ENCODE measurements around the gene HSPA12A.
A peak's percentile ranks its signal among the peaks of the same experiment; 100 is the strongest.

The HSPA12A gene

GRCh38 chr10:116742367-116743265 is at the start of gene HSPA12A:
TSS of gene HSPA12A (minus strand) at chr10:116742566. CDS start at chr10:116742469, 97 bp downstream.
- Histone ChIP-seq H3K36me3 (ENCODE audit: insufficient read depth, low read length) (no peaks in the 10 kb centered on the region), H3K4me3 (peak within 1 kb of the TSS; percentile 74), H3K9me3 (ENCODE audit: low read depth, low read length) (no peaks in the 10 kb centered on the region), H3K27ac (no peak within 1 kb of the TSS), H3K9ac (ENCODE audit: insufficient read length) (peak within 1 kb of the TSS; percentile 55)
- TF ChIP-seq POLR2AphosphoS5 (IDR thresholded peaks at IDR 0.05; ENCODE audit: borderline replicate concordance, low read depth, low read length) (no peak), EZH2 (IDR thresholded peaks at IDR 0.05) (no peak), FOXP2 (optimal IDR thresholded peaks at IDR 0.05; ENCODE audit: control extremely low read depth, extremely low read length, insufficient read depth) (no peak)
- DNase-seq (ENCODE audit: low read depth, low spot score) = no peak

GRCh38 chr10:116791241-116791640 is 48.9 kb upstream of the HSPA12A start:
- no peak overlapping the region for H3K9ac ChIP-seq (ENCODE audit: insufficient read length)
- H3K27ac ChIP-seq = no peak overlapping the region
- H3K36me3 ChIP-seq (ENCODE audit: insufficient read depth, low read length) = no peaks in the 10 kb centered on the region
- no peak overlapping the region for H3K4me3 ChIP-seq
- no peak for DNase-seq (ENCODE audit: low read depth, low spot score)
- TF ChIP-seq FOXP2 (optimal IDR thresholded peaks at IDR 0.05; ENCODE audit: control extremely low read depth, extremely low read length, insufficient read depth) (no peak), EZH2 (IDR thresholded peaks at IDR 0.05) (no peak), POLR2AphosphoS5 (IDR thresholded peaks at IDR 0.05; ENCODE audit: borderline replicate concordance, low read depth, low read length) (no peak)
- H3K9me3 ChIP-seq (ENCODE audit: low read depth, low read length) = no peaks in the 10 kb centered on the region

GRCh38 chr10:116787893-116788665 is 45.7 kb upstream of the HSPA12A start:
- Histone ChIP-seq H3K9me3 (ENCODE audit: low read depth, low read length) (no peaks in the 10 kb centered on the region), H3K36me3 (ENCODE audit: insufficient read depth, low read length) (no peaks in the 10 kb centered on the region), H3K4me3 (peak overlapping the region; percentile 61), H3K9ac (ENCODE audit: insufficient read length) (no peak overlapping the region), H3K27ac (no peak overlapping the region)
- no peak for DNase-seq (ENCODE audit: low read depth, low spot score)
- TF ChIP-seq FOXP2 (optimal IDR thresholded peaks at IDR 0.05; ENCODE audit: control extremely low read depth, extremely low read length, insufficient read depth) (no peak), EZH2 (IDR thresholded peaks at IDR 0.05) (no peak), POLR2AphosphoS5 (IDR thresholded peaks at IDR 0.05; ENCODE audit: borderline replicate concordance, low read depth, low read length) (no peak)

DNA sequence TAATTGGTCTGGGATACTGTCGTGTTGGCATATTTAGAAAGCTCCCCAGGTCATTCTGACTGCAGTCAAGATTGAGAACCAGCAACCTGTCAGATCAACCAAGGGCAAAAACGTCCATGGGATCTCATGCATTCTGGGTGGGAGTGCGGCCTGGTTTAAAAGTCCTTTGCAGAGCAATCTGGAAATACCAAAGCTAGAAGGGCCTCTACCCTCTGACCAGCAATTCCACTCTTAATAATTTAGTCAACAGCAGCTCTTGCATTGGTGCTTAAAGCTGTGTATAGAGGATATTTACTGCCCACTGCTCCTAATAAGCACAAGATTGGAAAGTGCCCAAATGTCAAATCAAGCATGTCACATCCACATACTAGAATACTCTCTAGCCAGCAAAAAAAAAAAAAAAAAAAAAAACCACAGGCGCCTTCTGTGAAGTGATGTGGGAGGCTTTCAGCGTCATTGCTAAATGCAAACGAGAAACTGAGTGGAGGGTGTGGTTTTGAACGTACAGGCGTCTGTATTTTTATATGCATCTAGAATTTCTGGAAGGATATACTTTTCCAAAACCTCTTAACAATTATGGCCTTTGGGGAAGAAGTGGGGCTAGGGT is 44.8 kb upstream of the HSPA12A start:
- Histone ChIP-seq H3K9ac (ENCODE audit: insufficient read length) (no peak overlapping the region), H3K4me3 (no peak overlapping the region), H3K9me3 (ENCODE audit: low read depth, low read length) (no peaks in the 10 kb centered on the region), H3K27ac (no peak overlapping the region), H3K36me3 (ENCODE audit: insufficient read depth, low read length) (no peaks in the 10 kb centered on the region)
- no peak for TF ChIP-seq POLR2AphosphoS5 (IDR thresholded peaks at IDR 0.05; ENCODE audit: borderline replicate concordance, low read depth, low read length)
- no peak for TF ChIP-seq FOXP2 (optimal IDR thresholded peaks at IDR 0.05; ENCODE audit: control extremely low read depth, extremely low read length, insufficient read depth)
- TF ChIP-seq EZH2 (IDR thresholded peaks at IDR 0.05) = no peak
- no peak for DNase-seq (ENCODE audit: low read depth, low spot score)

- TF ChIP-seq FOXP2 (optimal IDR thresholded peaks at IDR 0.05; ENCODE audit: control extremely low read depth, extremely low read length, insufficient read depth) (no peak), EZH2 (IDR thresholded peaks at IDR 0.05) (no peak), POLR2AphosphoS5 (IDR thresholded peaks at IDR 0.05; ENCODE audit: borderline replicate concordance, low read depth, low read length) (no peak)
Measured at GRCh38 chr10:116785867-116786266, 43.5 kb upstream of the HSPA12A start.

GRCh38 chr10:116785282-116785681 is 42.9 kb upstream of the HSPA12A start:
- Histone ChIP-seq H3K27ac (no peak overlapping the region), H3K9me3 (ENCODE audit: low read depth, low read length) (no peaks in the 10 kb centered on the region), H3K4me3 (no peak overlapping the region), H3K9ac (ENCODE audit: insufficient read length) (no peak overlapping the region), H3K36me3 (ENCODE audit: insufficient read depth, low read length) (no peaks in the 10 kb centered on the region)
- TF ChIP-seq EZH2 (IDR thresholded peaks at IDR 0.05) (no peak), FOXP2 (optimal IDR thresholded peaks at IDR 0.05; ENCODE audit: control extremely low read depth, extremely low read length, insufficient read depth) (no peak)
- no peak for DNase-seq (ENCODE audit: low read depth, low spot score)

More at GRCh38 chr10:116785867-116786266, 43.5 kb upstream of the HSPA12A start:
- H3K9ac ChIP-seq (ENCODE audit: insufficient read length) = no peak overlapping the region
- H3K36me3 ChIP-seq (ENCODE audit: insufficient read depth, low read length) = no peaks in the 10 kb centered on the region
- no peak for DNase-seq (ENCODE audit: low read depth, low spot score)
- H3K9me3 ChIP-seq (ENCODE audit: low read depth, low read length) = no peaks in the 10 kb centered on the region
- no peak overlapping the region for H3K4me3 ChIP-seq
- no peak overlapping the region for H3K27ac ChIP-seq

GRCh38 chr10:116784651-116785050 is 42.3 kb upstream of the HSPA12A start:
- no peak overlapping the region for H3K27ac ChIP-seq
- no peaks in the 10 kb centered on the region for H3K9me3 ChIP-seq (ENCODE audit: low read depth, low read length)
- no peaks in the 10 kb centered on the region for H3K36me3 ChIP-seq (ENCODE audit: insufficient read depth, low read length)
- no peak overlapping the region for H3K9ac ChIP-seq (ENCODE audit: insufficient read length)
- H3K4me3 ChIP-seq = no peak overlapping the region
- TF ChIP-seq POLR2AphosphoS5 (IDR thresholded peaks at IDR 0.05; ENCODE audit: borderline replicate concordance, low read depth, low read length) (no peak), FOXP2 (optimal IDR thresholded peaks at IDR 0.05; ENCODE audit: control extremely low read depth, extremely low read length, insufficient read depth) (no peak), EZH2 (IDR thresholded peaks at IDR 0.05) (no peak)
- DNase-seq (ENCODE audit: low read depth, low spot score) = no peak

- no peak overlapping the region for H3K9ac ChIP-seq (ENCODE audit: insufficient read length)
- TF ChIP-seq POLR2AphosphoS5 (IDR thresholded peaks at IDR 0.05; ENCODE audit: borderline replicate concordance, low read depth, low read length) (no peak), EZH2 (IDR thresholded peaks at IDR 0.05) (no peak), FOXP2 (optimal IDR thresholded peaks at IDR 0.05; ENCODE audit: control extremely low read depth, extremely low read length, insufficient read depth) (no peak)
- H3K27ac ChIP-seq = no peak overlapping the region
- H3K9me3 ChIP-seq (ENCODE audit: low read depth, low read length) = no peaks in the 10 kb centered on the region
- no peak overlapping the region for H3K4me3 ChIP-seq
- no peak for DNase-seq (ENCODE audit: low read depth, low spot score)
- H3K36me3 ChIP-seq (ENCODE audit: insufficient read depth, low read length) = no peaks in the 10 kb centered on the region
Measured at GRCh38 chr10:116784035-116784434, 41.7 kb upstream of the HSPA12A start.
